Amygdala (tissue), 56 donors: ENCODE measurements around the gene CORO6.
A peak's percentile ranks its signal among the peaks of the same experiment; 100 is the strongest.

Experiments used
- DNase-seq, 56 donors: peaks; one replicate each; lab custom pipeline; 2025; lab: John Stamatoyannopoulos, UW

The CORO6 gene

DNA sequence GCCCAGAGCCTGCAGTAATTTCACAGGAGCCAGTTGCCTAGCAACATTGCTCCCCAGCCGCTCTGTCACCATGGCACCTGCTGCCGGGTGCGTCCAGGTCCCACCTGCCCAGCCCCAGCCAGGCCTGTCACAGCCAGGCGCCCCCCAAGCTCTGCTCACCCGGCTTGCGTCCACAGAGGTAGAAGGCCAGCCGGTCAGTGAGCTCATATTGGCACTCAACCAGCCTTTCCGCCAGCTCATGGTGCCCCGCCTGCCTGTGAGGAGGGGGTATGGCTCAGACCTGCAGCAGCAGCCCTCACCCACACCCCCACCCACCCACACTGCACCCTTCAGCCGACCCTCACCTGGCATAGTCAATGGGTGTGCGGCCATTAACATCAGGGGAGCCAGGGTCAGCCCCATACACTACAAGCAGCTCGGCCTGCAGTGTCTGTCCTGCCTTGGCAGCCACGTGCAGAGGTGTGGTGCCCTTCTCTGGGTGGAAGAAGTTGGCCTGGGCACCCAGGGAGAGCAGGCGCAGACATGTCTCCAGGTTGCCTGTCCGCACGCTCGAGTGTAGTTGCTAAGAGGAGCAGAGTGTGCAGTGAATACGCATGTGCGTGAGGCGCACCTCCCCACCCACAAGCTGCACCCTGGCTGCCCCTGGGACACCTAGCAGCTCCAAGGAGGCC is 41.0 kb downstream of the CORO6 start:
- peak in 9 of 56 donors; percentile 26 to 48 (median 37) for DNase-seq

GRCh38 chr17:29579866-29580771 is 42.6 kb downstream of the CORO6 start:
- DNase-seq, result peak in 55 of 56 donors; percentile 48 to 95 (median 80)

GRCh38 chr17:29578626-29579485 is 43.9 kb downstream of the CORO6 start:
- no peak for DNase-seq

- DNase-seq, result peak in 46 of 56 donors; percentile 29 to 89 (median 68)
Measured at GRCh38 chr17:29577385-29578211, 45.1 kb downstream of the CORO6 start.

DNA sequence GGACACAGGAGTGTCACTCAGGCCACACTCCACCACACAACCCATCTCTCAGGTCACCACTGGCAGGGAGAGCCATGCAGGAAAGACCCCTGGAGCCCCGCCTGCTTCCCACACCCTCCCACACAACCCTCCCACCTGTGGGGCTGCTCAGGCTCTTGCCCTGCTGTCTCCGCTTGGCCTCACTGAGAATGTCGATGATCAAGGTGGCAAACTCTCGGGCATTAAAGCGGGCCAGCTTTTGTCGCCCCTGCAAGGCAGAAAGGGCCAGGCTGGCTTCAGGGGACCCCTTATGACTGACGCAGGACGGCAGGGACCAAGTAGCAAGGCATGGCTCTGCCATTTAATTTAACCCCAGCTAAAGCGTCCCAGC is 45.7 kb downstream of the CORO6 start:
- no peak for DNase-seq

- DNase-seq, result no peak
Measured at GRCh38 chr17:29576214-29577000, 46.3 kb downstream of the CORO6 start.

DNA sequence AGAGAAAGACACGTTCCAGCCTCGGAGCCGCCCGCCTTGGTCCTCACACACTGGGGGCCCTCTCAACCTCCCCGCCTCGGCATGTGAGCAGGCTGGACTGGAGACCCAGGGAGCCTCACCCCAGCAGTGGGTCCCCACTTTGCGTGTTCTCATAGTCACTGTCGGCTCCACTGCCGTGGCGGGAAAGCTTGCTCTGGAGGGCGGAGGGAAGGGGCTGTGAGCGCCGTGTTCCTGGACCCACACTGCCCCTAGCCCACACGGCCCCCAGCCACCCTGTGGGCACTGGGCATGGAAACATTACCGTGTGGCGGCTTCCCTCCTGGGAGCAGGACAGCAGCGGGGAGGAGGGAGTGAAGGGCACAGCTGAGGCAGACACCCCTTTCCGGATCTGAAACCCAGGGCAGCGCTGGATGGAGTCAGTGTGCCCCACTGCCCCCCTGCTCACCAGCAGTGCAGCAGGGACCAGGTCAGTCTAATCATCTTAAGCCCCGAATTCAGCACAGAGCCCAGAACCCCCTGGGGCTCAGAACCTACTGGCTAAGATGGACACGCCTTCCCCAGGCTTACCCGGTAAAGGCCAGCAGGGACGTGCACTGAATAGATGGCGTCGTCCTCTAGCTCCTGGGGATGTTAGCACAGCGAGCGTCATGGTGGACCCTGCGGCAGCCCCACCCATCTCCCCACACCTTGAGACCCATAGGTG is 47.0 kb downstream of the CORO6 start:
- no peak for DNase-seq

DNA sequence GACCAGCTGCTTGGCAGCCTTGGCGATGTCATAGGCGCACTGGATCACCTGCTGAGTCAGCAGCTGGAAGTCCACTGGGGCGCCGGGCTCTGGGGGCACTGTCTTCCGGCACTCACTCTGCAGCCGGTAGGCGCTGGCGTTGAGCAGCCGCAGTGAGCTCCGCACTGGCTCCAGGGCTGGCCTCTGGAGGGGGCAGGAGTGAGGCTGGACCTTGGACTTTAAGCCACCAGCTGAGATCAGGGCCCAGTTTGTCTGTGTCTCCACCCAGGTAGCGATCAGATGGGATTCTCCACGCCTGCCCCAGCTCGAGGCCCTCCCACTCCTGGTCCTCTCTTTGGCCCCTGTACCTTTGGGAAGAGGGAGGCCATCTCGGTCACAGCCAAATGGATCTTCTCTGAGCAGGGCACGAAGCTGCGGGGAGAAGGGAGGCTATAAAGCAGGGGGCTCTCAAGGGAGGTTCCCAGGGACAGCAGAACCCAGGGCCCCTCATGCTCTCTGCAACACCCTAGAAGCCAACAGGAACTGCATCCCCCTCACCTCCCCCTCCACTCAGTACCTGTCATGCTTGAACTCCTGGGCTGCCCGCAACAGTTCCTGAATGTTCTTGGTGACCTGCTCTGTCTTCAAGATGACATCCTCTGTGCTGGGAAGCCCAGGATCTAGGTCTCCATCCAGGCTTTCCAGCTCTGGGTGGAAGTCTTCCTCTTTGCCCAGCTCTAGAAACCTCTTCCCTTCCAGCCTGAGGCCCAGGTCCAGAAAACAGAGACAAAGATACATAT is 47.8 kb downstream of the CORO6 start:
- DNase-seq, result no peak

DNA sequence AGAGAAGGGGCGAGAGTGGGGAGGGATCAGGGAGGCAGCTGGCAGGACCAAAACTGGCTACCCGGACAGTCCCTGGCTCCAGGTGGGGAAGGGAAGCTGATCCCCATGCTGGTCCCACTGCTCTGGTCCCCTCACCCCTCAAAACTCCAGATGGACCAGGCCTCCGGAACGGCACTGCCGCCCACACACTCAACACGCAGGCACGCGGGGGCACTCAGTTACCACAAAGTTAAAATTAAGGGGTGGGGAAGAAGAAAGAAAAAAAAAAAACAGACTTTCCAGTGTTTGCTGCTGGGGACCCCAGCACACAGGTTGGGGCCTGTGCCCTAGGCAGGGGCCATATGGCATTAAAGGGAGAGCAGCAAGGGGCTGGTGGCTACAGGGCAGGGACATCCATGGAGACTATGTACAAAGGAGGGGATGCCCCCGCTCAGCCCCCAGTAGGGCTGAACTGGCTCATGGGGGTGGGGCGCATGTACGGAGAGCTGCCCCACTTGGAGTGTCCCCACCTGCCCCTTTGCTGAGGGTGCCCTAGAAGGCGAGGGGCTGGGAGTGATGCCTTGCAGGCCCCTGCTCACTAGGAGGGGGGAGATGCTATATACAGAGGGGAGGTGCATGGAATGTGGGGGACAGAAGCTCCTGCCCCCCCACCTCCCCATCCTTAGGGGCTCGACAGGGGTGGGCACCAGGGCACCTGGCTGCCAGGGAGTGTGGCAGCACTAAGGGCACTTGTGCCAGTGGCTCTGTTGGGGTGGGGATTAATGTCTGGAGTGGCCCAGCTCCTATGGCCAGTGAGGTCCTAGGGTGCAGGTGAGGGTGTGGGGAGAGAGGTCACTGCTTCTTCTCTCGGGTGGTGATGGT is 48.6 kb downstream of the CORO6 start:
- DNase-seq, result no peak

DNA sequence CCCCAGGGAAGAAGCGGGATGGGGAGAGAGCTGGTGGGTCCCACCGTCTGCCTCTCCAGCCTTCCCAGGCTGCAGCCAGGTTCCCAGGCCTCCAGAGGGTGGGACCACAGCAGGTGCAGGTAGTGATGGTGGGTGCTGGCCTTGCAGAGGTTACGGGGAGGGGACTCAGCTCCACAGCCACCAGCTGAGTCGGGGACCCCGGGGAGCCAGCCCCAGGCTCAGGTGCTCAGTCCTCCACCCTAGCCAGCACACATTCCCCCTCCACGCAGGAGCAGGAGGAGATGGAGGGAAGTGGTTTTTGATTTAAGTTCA is 49.2 kb downstream of the CORO6 start:
- no peak for DNase-seq

DNA sequence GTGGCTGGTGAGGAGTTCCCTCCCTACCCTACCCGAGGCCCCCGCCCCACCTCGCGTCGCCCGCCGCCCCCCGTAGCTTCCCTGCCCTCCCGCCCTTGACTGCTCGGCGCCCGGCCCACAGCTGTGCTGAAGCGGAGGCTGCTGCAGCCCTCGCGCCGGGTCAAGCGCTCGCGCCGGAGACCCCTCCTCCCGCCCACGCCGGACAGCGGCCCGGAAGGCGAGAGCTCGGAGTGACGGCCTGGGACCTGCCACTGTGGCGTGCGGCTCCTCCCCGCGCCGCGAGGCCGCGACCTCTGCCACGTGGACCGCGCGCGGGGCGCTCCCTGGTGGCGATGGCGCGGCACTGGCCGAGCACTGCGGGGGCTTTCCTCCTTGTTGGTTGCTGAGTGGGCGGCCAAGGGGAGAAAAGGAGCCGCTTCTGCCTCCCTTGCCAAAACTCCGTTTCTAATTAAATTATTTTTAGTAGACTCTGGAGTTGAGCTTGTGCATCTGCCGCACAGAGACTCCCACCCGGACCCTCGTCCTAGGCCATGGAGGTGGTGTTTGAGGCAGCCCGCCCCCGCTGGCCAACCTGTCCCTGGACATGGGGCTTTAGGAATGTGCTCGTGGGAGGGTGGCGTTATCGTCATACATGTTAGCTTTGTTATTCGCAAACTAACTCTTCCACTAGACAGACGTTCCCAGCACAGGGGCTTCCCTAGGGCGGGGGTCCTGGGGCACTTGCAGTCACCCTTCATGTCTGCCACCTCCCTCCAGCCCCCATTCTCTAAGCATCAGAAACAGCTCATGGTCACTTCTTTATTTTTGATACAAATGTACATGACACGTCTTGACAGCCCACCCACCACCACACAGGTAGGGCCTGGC is 49.8 kb downstream of the CORO6 start:
- DNase-seq, result peak in 24 of 56 donors; percentile 20 to 74 (median 47)

DNA sequence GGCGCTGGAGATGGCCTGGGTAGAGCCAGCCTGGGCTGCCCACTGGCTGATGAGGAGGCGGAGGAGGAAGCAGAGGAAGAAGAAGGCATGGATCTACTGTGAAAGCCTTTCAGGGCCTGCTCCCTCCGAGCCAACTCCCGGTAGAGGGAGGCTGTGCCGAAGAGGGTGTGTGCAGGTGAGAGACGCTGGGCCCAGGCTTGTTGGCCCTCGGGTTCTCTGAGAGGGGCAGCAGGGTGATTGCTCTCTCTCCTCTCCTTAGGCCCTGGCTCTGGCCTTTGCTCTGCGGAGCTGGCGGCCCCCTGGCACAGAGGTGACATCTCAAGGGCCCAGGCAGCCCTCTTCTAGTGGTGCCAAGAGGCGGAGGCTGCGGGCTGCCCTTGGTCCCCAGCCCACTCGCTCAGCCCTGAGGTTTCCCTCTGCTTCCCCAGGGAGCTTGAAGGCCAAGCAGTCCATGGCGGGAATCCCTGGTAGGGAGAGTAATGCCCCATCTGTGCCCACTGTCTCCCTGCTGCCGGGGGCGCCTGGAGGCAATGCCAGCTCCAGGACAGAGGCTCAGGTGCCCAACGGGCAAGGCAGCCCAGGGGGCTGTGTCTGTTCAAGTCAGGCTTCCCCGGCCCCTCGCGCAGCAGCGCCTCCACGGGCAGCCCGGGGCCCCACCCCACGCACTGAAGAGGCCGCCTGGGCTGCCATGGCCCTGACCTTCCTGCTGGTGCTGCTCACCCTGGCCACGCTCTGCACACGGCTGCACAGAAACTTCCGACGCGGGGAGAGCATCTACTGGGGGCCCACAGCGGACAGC is 50.6 kb downstream of the CORO6 start:
- no peak for DNase-seq

GRCh38 chr17:29571486-29571882 is 51.2 kb downstream of the CORO6 start:
- no peak for DNase-seq

GRCh38 chr17:29570521-29570920 is 52.2 kb downstream of the CORO6 start:
- DNase-seq, result no peak
